ENCODE data around the gene CATSPERZ. TPM values are rescaled to one million over a fixed set of nuclear protein-coding genes. Genes with fewer than 3 reads are reported as not detected.

Gene CATSPERZ
- total RNA-seq, 1 donor from 2014 or later, result not detected

GRCh38 chr11:64287676-64288352 is 12.3 kb upstream of the CATSPERZ start:
- no peak for TF ChIP-seq CTCF (IDR thresholded peaks at IDR 0.05; ENCODE audit: insufficient read depth, low read length, poor library complexity, severe bottlenecking)
- H3K4me3 ChIP-seq (ENCODE audit: low read depth, low read length), result no peak overlapping the region
- H3K27me3 ChIP-seq (ENCODE audit: control insufficient read depth, insufficient read depth, low read length), result peaks cover 27% of the 10 kb centered on the region
- no peak for DNase-seq (ENCODE audit: low read depth)
- peaks cover 1% of the 10 kb centered on the region for H3K36me3 ChIP-seq (ENCODE audit: control insufficient read depth, insufficient read depth, low read length)

- DNase-seq (ENCODE audit: low read depth), result no peak
- TF ChIP-seq CTCF (IDR thresholded peaks at IDR 0.05; ENCODE audit: insufficient read depth, low read length, poor library complexity, severe bottlenecking), result no peak
- H3K36me3 ChIP-seq (ENCODE audit: control insufficient read depth, insufficient read depth, low read length), result peaks cover 1% of the 10 kb centered on the region
- no peak overlapping the region for H3K4me3 ChIP-seq (ENCODE audit: low read depth, low read length)
- peaks cover 33% of the 10 kb centered on the region for H3K27me3 ChIP-seq (ENCODE audit: control insufficient read depth, insufficient read depth, low read length)
Observed at GRCh38 chr11:64288353-64288750, 11.8 kb upstream of the CATSPERZ start.

- Histone ChIP-seq H3K4me3 (ENCODE audit: low read depth, low read length) (no peak overlapping the region), H3K36me3 (ENCODE audit: control insufficient read depth, insufficient read depth, low read length) (peaks cover 1% of the 10 kb centered on the region), H3K27me3 (ENCODE audit: control insufficient read depth, insufficient read depth, low read length) (peaks cover 38% of the 10 kb centered on the region)
- no peak for TF ChIP-seq CTCF (IDR thresholded peaks at IDR 0.05; ENCODE audit: insufficient read depth, low read length, poor library complexity, severe bottlenecking)
- no peak for DNase-seq (ENCODE audit: low read depth)
Observed at GRCh38 chr11:64289002-64289564, 11.1 kb upstream of the CATSPERZ start.

- DNase-seq (ENCODE audit: low read depth), result no peak
- Histone ChIP-seq H3K27me3 (ENCODE audit: control insufficient read depth, insufficient read depth, low read length) (peaks cover 50% of the 10 kb centered on the region), H3K36me3 (ENCODE audit: control insufficient read depth, insufficient read depth, low read length) (peaks cover 1% of the 10 kb centered on the region), H3K4me3 (ENCODE audit: low read depth, low read length) (no peak overlapping the region)
- TF ChIP-seq CTCF (IDR thresholded peaks at IDR 0.05; ENCODE audit: insufficient read depth, low read length, poor library complexity, severe bottlenecking), result no peak
Observed at GRCh38 chr11:64290352-64291261, 9.6 kb upstream of the CATSPERZ start.

- H3K4me3 ChIP-seq (ENCODE audit: low read depth, low read length), result no peak within 1 kb of the TSS
- H3K27me3 ChIP-seq (ENCODE audit: control insufficient read depth, insufficient read depth, low read length), result peaks cover 57% of the 10 kb centered on the region
- TF ChIP-seq CTCF (IDR thresholded peaks at IDR 0.05; ENCODE audit: insufficient read depth, low read length, poor library complexity, severe bottlenecking), result no peak
- peaks cover 1% of the 10 kb centered on the region for H3K36me3 ChIP-seq (ENCODE audit: control insufficient read depth, insufficient read depth, low read length)
- DNase-seq (ENCODE audit: low read depth), result no peak
Observed at GRCh38 chr11:64291262-64291751, 8.9 kb upstream of the CATSPERZ start, which contains the start of gene KCNK4. KCNK4 (plus strand) TSS chr11:64291302; CDS start chr11:64293019, 1,717 bp downstream.
